ENCODE results near the gene CLRN3. TPM values are rescaled to one million over a fixed set of nuclear protein-coding genes. Genes with fewer than 3 reads are reported as not detected.

CLRN3 gene
- polyA plus RNA-seq, 1 donor from 2014 or later, result not detected

DNA sequence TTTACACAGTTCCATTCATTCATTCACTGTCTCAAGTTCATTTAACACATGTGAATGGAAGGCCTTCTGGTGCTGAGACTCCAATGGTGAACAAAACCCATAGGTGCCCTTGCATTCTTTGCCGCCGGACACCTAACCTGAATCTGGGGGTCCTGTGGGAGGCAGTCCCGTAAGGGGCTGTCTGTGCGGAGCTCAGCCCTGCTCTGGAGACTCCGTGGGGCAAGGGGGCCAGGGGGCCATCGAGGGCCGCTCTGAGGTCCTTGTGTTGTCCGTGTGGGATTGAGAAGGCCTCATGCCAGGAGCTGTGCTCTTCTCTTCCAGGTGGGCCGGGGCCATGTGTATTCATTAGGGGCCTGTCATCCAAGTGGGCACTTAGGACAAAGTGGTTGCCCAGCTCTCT lies 29.5 kb upstream of the CLRN3 start:
- Histone ChIP-seq H3K79me2 (replicated peaks; ENCODE audit: insufficient read depth, low read length) (no peaks in the 10 kb centered on the region), H3K9me2 (ENCODE audit: insufficient read depth, low read length) (no peaks in the 10 kb centered on the region), H3K9me3 (ENCODE audit: low read length) (no peaks in the 10 kb centered on the region), H3K4me3 (ENCODE audit: low read length) (no peak overlapping the region), H3K9ac (ENCODE audit: low read length) (no peak overlapping the region), H3K4me2 (ENCODE audit: low read length) (no peak overlapping the region), H4K20me1 (ENCODE audit: insufficient read depth) (no peaks in the 10 kb centered on the region), H3K27ac (ENCODE audit: low read length) (no peak overlapping the region), H3F3A (ENCODE audit: insufficient read depth, low read length, poor library complexity, severe bottlenecking) (no peaks in the 10 kb centered on the region), H3K27me3 (ENCODE audit: insufficient read depth, low read depth, low read length) (no peaks in the 10 kb centered on the region), H3K36me3 (ENCODE audit: insufficient read depth, low read length) (no peaks in the 10 kb centered on the region), H2AFZ (ENCODE audit: low read depth, low read length) (no peak overlapping the region)
- TF ChIP-seq RAD21 (conservative IDR thresholded peaks at IDR 0.05) (no peak), EP300 (conservative IDR thresholded peaks at IDR 0.05; ENCODE audit: poor library complexity, severe bottlenecking) (no peak), MXI1 (conservative IDR thresholded peaks at IDR 0.05; ENCODE audit: poor library complexity, severe bottlenecking) (no peak), POLR2AphosphoS5 (IDR thresholded peaks at IDR 0.05) (no peak)
- TF ChIP-seq, protein P1, sequence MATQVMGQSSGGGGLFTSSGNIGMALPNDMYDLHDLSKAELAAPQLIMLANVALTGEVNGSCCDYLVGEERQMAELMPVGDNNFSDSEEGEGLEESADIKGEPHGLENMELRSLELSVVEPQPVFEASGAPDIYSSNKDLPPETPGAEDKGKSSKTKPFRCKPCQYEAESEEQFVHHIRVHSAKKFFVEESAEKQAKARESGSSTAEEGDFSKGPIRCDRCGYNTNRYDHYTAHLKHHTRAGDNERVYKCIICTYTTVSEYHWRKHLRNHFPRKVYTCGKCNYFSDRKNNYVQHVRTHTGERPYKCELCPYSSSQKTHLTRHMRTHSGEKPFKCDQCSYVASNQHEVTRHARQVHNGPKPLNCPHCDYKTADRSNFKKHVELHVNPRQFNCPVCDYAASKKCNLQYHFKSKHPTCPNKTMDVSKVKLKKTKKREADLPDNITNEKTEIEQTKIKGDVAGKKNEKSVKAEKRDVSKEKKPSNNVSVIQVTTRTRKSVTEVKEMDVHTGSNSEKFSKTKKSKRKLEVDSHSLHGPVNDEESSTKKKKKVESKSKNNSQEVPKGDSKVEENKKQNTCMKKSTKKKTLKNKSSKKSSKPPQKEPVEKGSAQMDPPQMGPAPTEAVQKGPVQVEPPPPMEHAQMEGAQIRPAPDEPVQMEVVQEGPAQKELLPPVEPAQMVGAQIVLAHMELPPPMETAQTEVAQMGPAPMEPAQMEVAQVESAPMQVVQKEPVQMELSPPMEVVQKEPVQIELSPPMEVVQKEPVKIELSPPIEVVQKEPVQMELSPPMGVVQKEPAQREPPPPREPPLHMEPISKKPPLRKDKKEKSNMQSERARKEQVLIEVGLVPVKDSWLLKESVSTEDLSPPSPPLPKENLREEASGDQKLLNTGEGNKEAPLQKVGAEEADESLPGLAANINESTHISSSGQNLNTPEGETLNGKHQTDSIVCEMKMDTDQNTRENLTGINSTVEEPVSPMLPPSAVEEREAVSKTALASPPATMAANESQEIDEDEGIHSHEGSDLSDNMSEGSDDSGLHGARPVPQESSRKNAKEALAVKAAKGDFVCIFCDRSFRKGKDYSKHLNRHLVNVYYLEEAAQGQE (IDR thresholded peaks at IDR 0.05; ENCODE audit: borderline replicate concordance), result no peak
- TF ChIP-seq, protein P2, sequence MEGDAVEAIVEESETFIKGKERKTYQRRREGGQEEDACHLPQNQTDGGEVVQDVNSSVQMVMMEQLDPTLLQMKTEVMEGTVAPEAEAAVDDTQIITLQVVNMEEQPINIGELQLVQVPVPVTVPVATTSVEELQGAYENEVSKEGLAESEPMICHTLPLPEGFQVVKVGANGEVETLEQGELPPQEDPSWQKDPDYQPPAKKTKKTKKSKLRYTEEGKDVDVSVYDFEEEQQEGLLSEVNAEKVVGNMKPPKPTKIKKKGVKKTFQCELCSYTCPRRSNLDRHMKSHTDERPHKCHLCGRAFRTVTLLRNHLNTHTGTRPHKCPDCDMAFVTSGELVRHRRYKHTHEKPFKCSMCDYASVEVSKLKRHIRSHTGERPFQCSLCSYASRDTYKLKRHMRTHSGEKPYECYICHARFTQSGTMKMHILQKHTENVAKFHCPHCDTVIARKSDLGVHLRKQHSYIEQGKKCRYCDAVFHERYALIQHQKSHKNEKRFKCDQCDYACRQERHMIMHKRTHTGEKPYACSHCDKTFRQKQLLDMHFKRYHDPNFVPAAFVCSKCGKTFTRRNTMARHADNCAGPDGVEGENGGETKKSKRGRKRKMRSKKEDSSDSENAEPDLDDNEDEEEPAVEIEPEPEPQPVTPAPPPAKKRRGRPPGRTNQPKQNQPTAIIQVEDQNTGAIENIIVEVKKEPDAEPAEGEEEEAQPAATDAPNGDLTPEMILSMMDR (IDR thresholded peaks at IDR 0.05; ENCODE audit: poor library complexity, severe bottlenecking), result no peak

DNA sequence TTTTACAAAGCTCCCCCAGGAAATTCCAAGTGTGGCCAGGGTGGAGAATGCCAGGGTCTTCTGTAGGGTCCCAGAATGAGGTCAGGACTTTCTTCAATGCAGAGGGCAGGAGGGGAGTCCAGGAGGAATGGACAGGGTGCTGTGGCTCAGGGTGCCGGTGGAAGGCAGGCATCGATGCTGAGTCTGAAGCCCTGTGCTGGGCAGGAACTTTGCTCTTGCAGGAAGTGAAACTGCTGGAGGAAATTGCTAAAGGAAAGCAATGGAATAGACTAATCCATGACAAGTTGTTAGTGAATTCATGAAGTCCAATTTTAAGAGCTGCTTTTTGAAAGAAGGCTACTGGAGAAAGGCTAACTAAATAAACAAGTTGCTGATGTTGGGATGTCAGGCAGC lies 29.0 kb upstream of the CLRN3 start:
- Histone ChIP-seq H2AFZ (ENCODE audit: low read depth, low read length) (no peak overlapping the region), H3K9ac (ENCODE audit: low read length) (no peak overlapping the region), H3K9me2 (ENCODE audit: insufficient read depth, low read length) (no peaks in the 10 kb centered on the region), H3K4me3 (ENCODE audit: low read length) (no peak overlapping the region), H3K4me2 (ENCODE audit: low read length) (no peak overlapping the region), H3K36me3 (ENCODE audit: insufficient read depth, low read length) (no peaks in the 10 kb centered on the region), H3K27ac (ENCODE audit: low read length) (no peak overlapping the region), H3F3A (ENCODE audit: insufficient read depth, low read length, poor library complexity, severe bottlenecking) (no peaks in the 10 kb centered on the region), H4K20me1 (ENCODE audit: insufficient read depth) (no peaks in the 10 kb centered on the region), H3K27me3 (ENCODE audit: insufficient read depth, low read depth, low read length) (no peaks in the 10 kb centered on the region), H3K9me3 (ENCODE audit: low read length) (no peaks in the 10 kb centered on the region), H3K79me2 (replicated peaks; ENCODE audit: insufficient read depth, low read length) (no peaks in the 10 kb centered on the region)
- TF ChIP-seq SMC3 (conservative IDR thresholded peaks at IDR 0.05; ENCODE audit: poor library complexity) (no peak), TAF1 (IDR thresholded peaks at IDR 0.05; ENCODE audit: low read depth) (no peak), EZH2 (IDR thresholded peaks at IDR 0.05; ENCODE audit: borderline replicate concordance, insufficient read depth, low read length, poor library complexity, severe bottlenecking) (no peak), RAD21 (conservative IDR thresholded peaks at IDR 0.05) (no peak), POLR2AphosphoS5 (IDR thresholded peaks at IDR 0.05) (no peak), EP300 (conservative IDR thresholded peaks at IDR 0.05; ENCODE audit: poor library complexity, severe bottlenecking) (no peak), MXI1 (conservative IDR thresholded peaks at IDR 0.05; ENCODE audit: poor library complexity, severe bottlenecking) (no peak)
- TF ChIP-seq, protein P2 (IDR thresholded peaks at IDR 0.05; ENCODE audit: poor library complexity, severe bottlenecking), result no peak
- TF ChIP-seq, protein P1 (IDR thresholded peaks at IDR 0.05; ENCODE audit: borderline replicate concordance), result no peak
